Measurements from ENCODE around the gene USP21.

- TF ChIP-seq SMC3 (IDR thresholded peaks at IDR 0.05; ENCODE audit: low read depth, low read length), result no peak
- no peak for TF ChIP-seq CTCF (IDR thresholded peaks at IDR 0.05)
- no peak for TF ChIP-seq TAF1 (IDR thresholded peaks at IDR 0.05; ENCODE audit: borderline replicate concordance, low read depth, low read length)
- TF ChIP-seq MEF2A (IDR thresholded peaks at IDR 0.05; ENCODE audit: borderline replicate concordance, low read depth), result no peak
- no peak for TF ChIP-seq GABPA (IDR thresholded peaks at IDR 0.05; ENCODE audit: low read depth)
- TF ChIP-seq RXRA (IDR thresholded peaks at IDR 0.05; ENCODE audit: borderline replicate concordance, low read depth), result no peak
- TF ChIP-seq FOXM1 (IDR thresholded peaks at IDR 0.05; ENCODE audit: low read depth), result no peak
- TF ChIP-seq FOSL2 (IDR thresholded peaks at IDR 0.05; ENCODE audit: borderline replicate concordance, low read depth), result no peak
Measured at GRCh38 chr1:161163793-161164192, 4.5 kb downstream of the USP21 start.

Data from SK-N-SH (cell line).